Measurements from ENCODE around the gene EPC1. TPM values are rescaled to one million over a fixed set of nuclear protein-coding genes. Genes with fewer than 3 reads are reported as not detected.

EPC1 gene
- total and polyA plus RNA-seq, 9 of the 15 experiments (the other 6 are each of a cell fraction or from before 2014, with no cell fraction given): 7.0 to 43.6 (median 16.1) TPM

- TF ChIP-seq ZMIZ1 (IDR thresholded peaks at IDR 0.05; ENCODE audit: low read depth in 2 of 2, low read length in 2 of 2) (peak in 1 of 2 experiments; percentile 32; a peak in 1 of 4 replicates), NR1H2 (CRISPR knock-in tag; IDR thresholded peaks at IDR 0.05) (no peak), GABPB2 (CRISPR knock-in tag; conservative IDR thresholded peaks at IDR 0.05) (no peak), HDGF (IDR thresholded peaks at IDR 0.05) (no peak), TAF9B (IDR thresholded peaks at IDR 0.05; ENCODE audit: partially characterized antibody) (no peak), ZNF407 (IDR thresholded peaks at IDR 0.05; ENCODE audit: low read depth) (no peak), ZBTB5 (IDR thresholded peaks at IDR 0.05) (no peak), ERF (CRISPR knock-in tag; IDR thresholded peaks at IDR 0.05) (peak; percentile 70; the same call in 1 of the 2 replicates), CBX2 (IDR thresholded peaks at IDR 0.05; ENCODE audit: insufficient read depth, low read length, poor library complexity, severe bottlenecking) (no peak), PKNOX1 (IDR thresholded peaks at IDR 0.05) (no peak), MED1 (CRISPR knock-in tag; IDR thresholded peaks at IDR 0.05; ENCODE audit: borderline replicate concordance) (no peak), ZNF655 (CRISPR knock-in tag; IDR thresholded peaks at IDR 0.05) (no peak)
Observed at GRCh38 chr10:32346134-32346550, 816 bp downstream of the EPC1 start (continued).

All from K562 (cell line).